ENCODE results near the gene PYY.

DNA sequence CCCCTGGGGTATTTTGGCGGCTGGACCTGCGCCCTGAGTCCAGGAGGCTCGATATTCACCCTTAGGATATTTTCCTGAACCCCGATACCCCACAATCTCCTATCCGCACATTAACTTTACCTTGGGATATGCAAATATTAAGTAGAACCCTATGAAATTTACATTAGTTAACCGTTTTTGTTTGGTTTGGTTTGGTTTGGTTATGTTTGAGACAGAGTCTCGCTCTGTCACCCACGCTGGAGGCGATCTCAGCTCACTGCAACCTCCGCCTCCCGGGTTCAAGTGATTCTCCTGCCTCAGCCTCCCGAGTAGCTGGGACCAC is 41.4 kb upstream of the PYY start:
- TF ChIP-seq, protein P1, sequence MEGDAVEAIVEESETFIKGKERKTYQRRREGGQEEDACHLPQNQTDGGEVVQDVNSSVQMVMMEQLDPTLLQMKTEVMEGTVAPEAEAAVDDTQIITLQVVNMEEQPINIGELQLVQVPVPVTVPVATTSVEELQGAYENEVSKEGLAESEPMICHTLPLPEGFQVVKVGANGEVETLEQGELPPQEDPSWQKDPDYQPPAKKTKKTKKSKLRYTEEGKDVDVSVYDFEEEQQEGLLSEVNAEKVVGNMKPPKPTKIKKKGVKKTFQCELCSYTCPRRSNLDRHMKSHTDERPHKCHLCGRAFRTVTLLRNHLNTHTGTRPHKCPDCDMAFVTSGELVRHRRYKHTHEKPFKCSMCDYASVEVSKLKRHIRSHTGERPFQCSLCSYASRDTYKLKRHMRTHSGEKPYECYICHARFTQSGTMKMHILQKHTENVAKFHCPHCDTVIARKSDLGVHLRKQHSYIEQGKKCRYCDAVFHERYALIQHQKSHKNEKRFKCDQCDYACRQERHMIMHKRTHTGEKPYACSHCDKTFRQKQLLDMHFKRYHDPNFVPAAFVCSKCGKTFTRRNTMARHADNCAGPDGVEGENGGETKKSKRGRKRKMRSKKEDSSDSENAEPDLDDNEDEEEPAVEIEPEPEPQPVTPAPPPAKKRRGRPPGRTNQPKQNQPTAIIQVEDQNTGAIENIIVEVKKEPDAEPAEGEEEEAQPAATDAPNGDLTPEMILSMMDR (IDR thresholded peaks at IDR 0.05), result no peak
- TF ChIP-seq POLR2A (IDR thresholded peaks at IDR 0.05), result no peak
